HepG2 (cell line): ENCODE measurements around the gene APRT. TPM values are rescaled to one million over a fixed set of nuclear protein-coding genes. Genes with fewer than 3 reads are reported as not detected.
A peak's percentile ranks its signal among the peaks of the same experiment; 100 is the strongest.

ENCODE experiments used
- CBX1 ChIP-seq: IDR thresholded peaks from one replicate; pipeline ENCODE4 v1.6.1; 2016; ENCODE audit warnings: antibody characterized with exemption, low read depth
- DR1 ChIP-seq: sonication (generic); formaldehyde crosslinking; IDR thresholded peaks from 2 replicates; pipeline ENCODE4 v1.8.0; 2021; ENCODE audit warnings: mild to moderate bottlenecking, missing genetic modification reagents, inconsistent platforms
- ETV6 ChIP-seq: sonication (generic); formaldehyde crosslinking; conservative IDR thresholded peaks from 2 replicates; pipeline ENCODE4 v1.4.0; 2020; ENCODE audit warnings: missing genetic modification reagents
- HNF4A ChIP-seq: sonication (generic); formaldehyde crosslinking; IDR thresholded peaks from 2 replicates; pipeline ENCODE4 v1.4.0; 2020; ENCODE audit warnings: missing genetic modification reagents
- HOXA7 ChIP-seq: sonication (generic); formaldehyde crosslinking; IDR thresholded peaks from 2 replicates; pipeline ENCODE4 v1.8.1; 2022; ENCODE audit warnings: mild to moderate bottlenecking, missing genetic modification reagents, moderate library complexity
- PCBP1 ChIP-seq: fragments of 200-400 bp; formaldehyde crosslinking; IDR thresholded peaks from 2 replicates; pipeline ENCODE4 v1.6.1; 2017; ENCODE audit warnings: mild to moderate bottlenecking, low read depth, low read length, borderline replicate concordance
- RELA ChIP-seq: sonication (generic); formaldehyde crosslinking; IDR thresholded peaks from 2 replicates; pipeline ENCODE4 v1.4.0; 2020; ENCODE audit warnings: missing genetic modification reagents
- RXRA ChIP-seq: sonication (generic); formaldehyde crosslinking; IDR thresholded peaks from 2 replicates; pipeline ENCODE4 v1.5.1; 2020; ENCODE audit warnings: missing genetic modification reagents
- SALL2 ChIP-seq: sonication (generic); formaldehyde crosslinking; IDR thresholded peaks from 2 replicates; pipeline ENCODE4 v1.8.1; 2023; ENCODE audit warnings: mild to moderate bottlenecking, missing genetic modification reagents, inconsistent platforms
- SAP130 ChIP-seq: IDR thresholded peaks from 2 replicates; pipeline ENCODE4 v1.6.1; 2016; ENCODE audit warnings: low read depth
- STAG1 ChIP-seq: sonication (generic); formaldehyde crosslinking; IDR thresholded peaks from 2 replicates; pipeline ENCODE4 v1.4.0; 2020; ENCODE audit warnings: missing genetic modification reagents
- ZBTB38 ChIP-seq: sonication (generic); formaldehyde crosslinking; IDR thresholded peaks from 2 replicates; pipeline ENCODE4 v1.5.1; 2020; ENCODE audit warnings: mild to moderate bottlenecking, missing genetic modification reagents
- ZBTB39 ChIP-seq: sonication (generic); formaldehyde crosslinking; IDR thresholded peaks from 2 replicates; pipeline ENCODE4 v1.5.0; 2020; ENCODE audit warnings: missing genetic modification reagents
- ZFX ChIP-seq: sonication (generic); formaldehyde crosslinking; IDR thresholded peaks from 2 replicates; pipeline ENCODE4 v1.4.0; 2020; ENCODE audit warnings: mild to moderate bottlenecking, low read depth, missing genetic modification reagents, moderate library complexity
- ZHX1 ChIP-seq: sonication (generic); formaldehyde crosslinking; IDR thresholded peaks from 2 replicates; pipeline ENCODE4 v1.8.1; 2022; ENCODE audit warnings: low read depth, mild to moderate bottlenecking, missing genetic modification reagents
- ZNF138 ChIP-seq: sonication (generic); formaldehyde crosslinking; IDR thresholded peaks from 2 replicates; pipeline ENCODE4 v1.5.0; 2020; ENCODE audit warnings: mild to moderate bottlenecking, low read depth, missing genetic modification reagents
- ZNF280B ChIP-seq: sonication (generic); formaldehyde crosslinking; IDR thresholded peaks from 2 replicates; pipeline ENCODE4 v1.5.0; 2020; ENCODE audit warnings: missing genetic modification reagents, mild to moderate bottlenecking, borderline replicate concordance
- ZNF280D ChIP-seq: sonication (generic); formaldehyde crosslinking; IDR thresholded peaks from 2 replicates; pipeline ENCODE4 v1.5.1; 2020; ENCODE audit warnings: mild to moderate bottlenecking, missing genetic modification reagents
- ZNF30 ChIP-seq: sonication (generic); formaldehyde crosslinking; IDR thresholded peaks from 2 replicates; pipeline ENCODE4 v1.5.0; 2020; ENCODE audit warnings: mild to moderate bottlenecking, missing genetic modification reagents
- ZNF33B ChIP-seq: sonication (generic); formaldehyde crosslinking; IDR thresholded peaks from 2 replicates; pipeline ENCODE4 v1.5.1; 2020; ENCODE audit warnings: mild to moderate bottlenecking, missing genetic modification reagents
- ZNF567 ChIP-seq: sonication (generic); formaldehyde crosslinking; IDR thresholded peaks from 2 replicates; pipeline ENCODE4 v1.8.1; 2023; ENCODE audit warnings: mild to moderate bottlenecking, missing genetic modification reagents, borderline replicate concordance
- ZNF614 ChIP-seq: IDR thresholded peaks from 2 replicates; pipeline ENCODE4 v1.6.1; 2018; ENCODE audit warnings: missing biosample characterization, missing genetic modification reagents, inconsistent platforms, borderline replicate concordance
- polyA plus RNA-seq, 8 experiments: library from polyadenylated mRNA; depleted of rRNA in 3 of 8; stranded (reverse) in 7 of 8; unstranded in 1 of 8; fragments of >200 nt; fragmentation: Illumina TruSeq in 4 of 8; extraction: Trizol in 4 of 8; gene quantifications; 2 replicates each; pipeline versions ENCODE4 v1.2.1 to v1.2.3, GENCODE V29; 2011 to 2016; ENCODE audit warnings: low read depth in 4 of 8, missing spikeins in 1 of 8, mixed read lengths in 1 of 8; ENCODE audit not compliant: insufficient read depth in 1 of 8
- total RNA-seq, 5 experiments: library from RNA; depleted of rRNA; stranded (reverse); fragments of >200 nt; fragmentation: Illumina TruSeq; extraction: Trizol; gene quantifications; 2 replicates each; pipeline ENCODE4 v1.2.3, GENCODE V29; 2016; ENCODE audit warnings: low read depth in 1 of 5

Gene APRT
- total and polyA plus RNA-seq, 2 of the 13 experiments (the other 11 are each of a cell fraction or from before 2014, with no cell fraction given): 155 to 242 TPM

GRCh38 chr16:88839026-88839529 lies 27.4 kb upstream of the APRT start (continued):
- TF ChIP-seq ZNF280B (CRISPR knock-in tag) (peak; percentile 62; the same call in 1 of the 2 replicates), ZNF33B (CRISPR knock-in tag) (no peak), ZHX1 (0 out of 2 replicates have a peak, but pooled peaks have one; percentile 31), DR1 (CRISPR knock-in tag) (no peak), RELA (CRISPR knock-in tag) (no peak), ZNF30 (CRISPR knock-in tag) (no peak), SAP130 (CRISPR knock-in tag) (peak; percentile 26; the same call in 1 of the 2 replicates), RXRA (CRISPR knock-in tag) (peak; percentile 86), ZNF614 (CRISPR knock-in tag) (no peak), ZNF280D (CRISPR knock-in tag) (peak; percentile 88; the same call in 1 of the 2 replicates), SALL2 (no peak), HOXA7 (CRISPR knock-in tag) (no peak), ZBTB39 (CRISPR knock-in tag) (no peak), ZNF138 (peak; percentile 67; the same call in 1 of the 2 replicates), ZNF567 (CRISPR knock-in tag) (no peak), CBX1 (peak; percentile 83), STAG1 (CRISPR knock-in tag) (peak; percentile 54), ETV6 (CRISPR knock-in tag) (no peak), ZFX (CRISPR knock-in tag) (peak; percentile 67; the same call in 1 of the 2 replicates), HNF4A (CRISPR knock-in tag) (no peak; the same call in 1 of the 2 replicates), PCBP1 (peak; percentile 32; the same call in 1 of the 2 replicates), ZBTB38 (CRISPR knock-in tag) (peak; percentile 99)
